Activated B cell treated with CpG ODN at 0.5 μM for 24 hours (primary cell): ENCODE data around the gene WNT7B. TPM values are rescaled to one million over a fixed set of nuclear protein-coding genes. Genes with fewer than 3 reads are reported as not detected.

Experiments used
- ATAC-seq: fragments of 200-7000 bp; cut with Tn5 transposase; one replicate; pipeline ENCODE4 v1.10.0; 2021; ENCODE audit warnings: low read depth, mild to moderate bottlenecking, moderate library complexity
- CTCF ChIA-PET: fragments of 350-600 bp; sonication (Branson Sonifier 250); formaldehyde crosslinking; loops from one replicate; lab custom pipeline; 2021; ENCODE audit warnings: antibody characterized with exemption; lab: Charles Lee
- POLR2A ChIA-PET: fragments of 350-600 bp; sonication (Branson Sonifier 250); formaldehyde crosslinking; loops from one replicate; lab custom pipeline; 2021; ENCODE audit warnings: antibody characterized with exemption; lab: Charles Lee
- DNase-seq: peaks from one replicate; pipeline ENCODE4 v3.0.0; 2022
- H3K27ac Mint-ChIP-seq: one replicate; pipeline ENCODE4 v1.8.0; 2020; ENCODE audit warnings: mixed read lengths
- H3K27me3 Mint-ChIP-seq: one replicate; pipeline ENCODE4 v1.8.0; 2021; ENCODE audit warnings: mixed read lengths
- H3K36me3 Mint-ChIP-seq: one replicate; pipeline ENCODE4 v1.8.0; 2021; ENCODE audit warnings: low read depth, mixed read lengths
- H3K4me1 Mint-ChIP-seq: one replicate; pipeline ENCODE4 v1.8.0; 2021; ENCODE audit warnings: mixed read lengths
- H3K4me3 Mint-ChIP-seq: one replicate; pipeline ENCODE4 v1.8.0; 2020; ENCODE audit warnings: mild to moderate bottlenecking, mixed read lengths
- H3K9me3 Mint-ChIP-seq: one replicate; pipeline ENCODE4 v1.8.0; 2020; ENCODE audit warnings: mixed read lengths
- intact Hi-C: fragments of 100-400 bp; cut with micrococcal nuclease; formaldehyde crosslinking; loops from one replicate; pipeline ENCODE4 v1.15.1; 2024
- total RNA-seq: library from RNA; stranded (reverse); gene quantifications from 2 replicates; pipeline ENCODE4 v1.2.3, GENCODE V29; 2022
- TF ChIP-seq, protein P1 (sequence below): fragments of 200-600 bp; IDR thresholded peaks from one replicate; pipeline ENCODE4 v1.8.0; 2022; ENCODE audit warnings: antibody characterized with exemption, mild to moderate bottlenecking

Gene WNT7B
- total RNA-seq, 1 donor from 2014 or later: not detected

DNA sequence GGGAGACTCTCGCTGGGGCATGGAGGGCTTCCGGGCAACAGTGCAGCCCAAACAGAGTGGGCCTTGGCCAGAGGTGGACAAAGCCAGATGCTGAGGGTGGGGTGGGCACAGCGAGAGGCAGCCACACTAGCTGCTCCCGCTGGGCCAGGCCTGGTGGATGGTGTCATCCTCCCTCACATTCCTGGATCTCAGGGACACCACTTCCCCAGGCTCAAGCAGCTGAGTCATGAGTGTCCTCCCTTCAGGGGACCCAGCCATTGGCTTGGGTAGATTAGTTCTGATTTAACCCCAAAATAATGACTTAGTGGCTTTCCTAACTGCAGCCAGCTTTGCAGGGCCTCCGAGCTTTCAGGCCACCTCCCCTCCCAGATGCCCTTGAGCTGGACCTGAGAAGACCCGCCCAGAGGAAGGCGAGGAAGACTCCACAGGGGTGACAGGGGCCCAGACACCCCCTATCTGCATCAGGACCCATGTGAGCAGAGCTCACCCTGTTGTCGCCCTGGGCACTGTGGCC is 25.9 kb upstream of the WNT7B start:
- H3K27ac Mint-ChIP-seq: no peak overlapping the region
- intact Hi-C loops: no loop called here
- H3K36me3 Mint-ChIP-seq: no peaks in the 10 kb centered on the region
- TF ChIP-seq, protein P1, sequence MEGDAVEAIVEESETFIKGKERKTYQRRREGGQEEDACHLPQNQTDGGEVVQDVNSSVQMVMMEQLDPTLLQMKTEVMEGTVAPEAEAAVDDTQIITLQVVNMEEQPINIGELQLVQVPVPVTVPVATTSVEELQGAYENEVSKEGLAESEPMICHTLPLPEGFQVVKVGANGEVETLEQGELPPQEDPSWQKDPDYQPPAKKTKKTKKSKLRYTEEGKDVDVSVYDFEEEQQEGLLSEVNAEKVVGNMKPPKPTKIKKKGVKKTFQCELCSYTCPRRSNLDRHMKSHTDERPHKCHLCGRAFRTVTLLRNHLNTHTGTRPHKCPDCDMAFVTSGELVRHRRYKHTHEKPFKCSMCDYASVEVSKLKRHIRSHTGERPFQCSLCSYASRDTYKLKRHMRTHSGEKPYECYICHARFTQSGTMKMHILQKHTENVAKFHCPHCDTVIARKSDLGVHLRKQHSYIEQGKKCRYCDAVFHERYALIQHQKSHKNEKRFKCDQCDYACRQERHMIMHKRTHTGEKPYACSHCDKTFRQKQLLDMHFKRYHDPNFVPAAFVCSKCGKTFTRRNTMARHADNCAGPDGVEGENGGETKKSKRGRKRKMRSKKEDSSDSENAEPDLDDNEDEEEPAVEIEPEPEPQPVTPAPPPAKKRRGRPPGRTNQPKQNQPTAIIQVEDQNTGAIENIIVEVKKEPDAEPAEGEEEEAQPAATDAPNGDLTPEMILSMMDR: no peak
- H3K4me3 Mint-ChIP-seq: no peak overlapping the region
- POLR2A ChIA-PET: interaction anchor here (1.8 kb wide), 1 partner anchor 11 kb away, joined by 5 read pairs; no protein-coding TSS in a partner anchor
- ATAC-seq (no peak), DNase-seq (no peak)
- H3K27me3 Mint-ChIP-seq: no peaks in the 10 kb centered on the region
- CTCF ChIA-PET: interaction anchor here (0.8 kb wide), 2 partner anchors 9 to 114 kb away, joined by 3 to 4 read pairs; no protein-coding TSS in a partner anchor
- H3K9me3 Mint-ChIP-seq: no peaks in the 10 kb centered on the region
- peaks cover 13% of the 10 kb centered on the region for H3K4me1 Mint-ChIP-seq

DNA sequence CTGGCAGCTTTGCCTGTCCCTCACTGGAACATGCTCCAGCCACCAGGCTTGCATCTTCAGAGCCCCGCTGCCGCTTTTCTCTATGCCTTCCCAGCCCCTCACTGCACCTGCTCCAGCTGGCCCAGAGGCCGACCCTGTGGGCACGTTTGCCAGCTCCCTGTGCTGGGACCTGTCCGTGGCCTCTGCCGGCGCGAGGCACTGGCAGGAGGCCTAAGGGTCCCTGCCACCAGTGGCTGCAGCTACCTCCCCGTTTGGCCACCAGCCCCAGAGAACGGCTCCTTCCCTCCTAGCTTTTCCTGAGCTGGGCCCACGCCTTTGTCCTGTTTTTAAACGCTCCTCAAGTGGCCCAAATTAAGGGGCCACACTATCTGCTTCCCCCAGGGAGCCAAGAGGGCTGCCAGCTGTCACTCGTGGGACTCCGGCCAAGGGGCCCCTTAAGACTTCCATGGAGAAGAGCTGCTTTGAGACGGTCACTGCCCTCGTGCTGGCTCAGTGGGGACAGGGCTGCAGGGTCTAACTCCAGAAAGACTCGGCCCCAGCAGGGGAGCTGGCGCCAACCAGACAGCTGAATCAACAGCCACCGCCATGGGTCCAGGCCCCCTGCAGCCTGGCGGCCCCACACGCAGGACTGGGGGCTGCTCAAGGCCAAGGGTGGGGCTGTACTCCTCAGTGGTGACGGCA is 24.6 kb upstream of the WNT7B start:
- H3K27ac Mint-ChIP-seq: no peak overlapping the region
- intact Hi-C loops: no loop called here
- peaks cover 23% of the 10 kb centered on the region for H3K4me1 Mint-ChIP-seq
- no peak overlapping the region for H3K4me3 Mint-ChIP-seq
- TF ChIP-seq, protein P1: no peak
- no peak for DNase-seq
- no peaks in the 10 kb centered on the region for H3K27me3 Mint-ChIP-seq
- ChIA-PET POLR2A (no interaction called here), CTCF (interaction anchor here (1.2 to 2.0 kb wide), 2 partner anchors 113 to 115 kb away, joined by 5 to 7 read pairs; no protein-coding TSS in a partner anchor)
- H3K36me3 Mint-ChIP-seq: no peaks in the 10 kb centered on the region
- no peaks in the 10 kb centered on the region for H3K9me3 Mint-ChIP-seq
- ATAC-seq: no peak

DNA sequence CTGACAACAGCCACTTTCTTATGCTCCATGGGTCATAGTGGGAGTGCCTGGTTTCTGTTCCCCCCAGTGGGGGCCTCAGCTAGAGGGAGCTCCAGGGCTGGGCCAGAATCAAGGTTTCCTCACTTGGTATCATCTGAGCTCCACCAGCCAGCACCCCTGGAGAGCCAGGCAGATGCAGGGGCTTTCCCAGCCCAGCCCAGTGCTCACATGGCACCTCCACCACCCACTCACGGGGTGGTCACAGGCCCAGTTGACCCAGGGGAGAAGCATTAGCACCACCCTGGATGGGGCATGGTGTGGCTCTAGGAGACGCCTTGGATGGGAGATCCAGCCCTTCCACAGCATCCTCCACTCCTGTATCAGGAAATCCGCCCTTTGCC is 24.1 kb upstream of the WNT7B start:
- POLR2A ChIA-PET: interaction anchor here (0.6 kb wide), 1 partner anchor 712 kb away, joined by 8 read pairs; no protein-coding TSS in a partner anchor
- ATAC-seq: no peak
- H3K9me3 Mint-ChIP-seq: no peaks in the 10 kb centered on the region
- no peaks in the 10 kb centered on the region for H3K36me3 Mint-ChIP-seq
- peaks cover 22% of the 10 kb centered on the region for H3K4me1 Mint-ChIP-seq
- no peak for DNase-seq
- no peak overlapping the region for H3K27ac Mint-ChIP-seq
- TF ChIP-seq, protein P1: no peak
- no peak overlapping the region for H3K4me3 Mint-ChIP-seq
- intact Hi-C loops: no loop called here
- CTCF ChIA-PET: interaction anchor here (1.2 to 2.0 kb wide), 2 partner anchors 114 to 116 kb away, joined by 5 to 7 read pairs; no protein-coding TSS in a partner anchor
- H3K27me3 Mint-ChIP-seq: no peaks in the 10 kb centered on the region

DNA sequence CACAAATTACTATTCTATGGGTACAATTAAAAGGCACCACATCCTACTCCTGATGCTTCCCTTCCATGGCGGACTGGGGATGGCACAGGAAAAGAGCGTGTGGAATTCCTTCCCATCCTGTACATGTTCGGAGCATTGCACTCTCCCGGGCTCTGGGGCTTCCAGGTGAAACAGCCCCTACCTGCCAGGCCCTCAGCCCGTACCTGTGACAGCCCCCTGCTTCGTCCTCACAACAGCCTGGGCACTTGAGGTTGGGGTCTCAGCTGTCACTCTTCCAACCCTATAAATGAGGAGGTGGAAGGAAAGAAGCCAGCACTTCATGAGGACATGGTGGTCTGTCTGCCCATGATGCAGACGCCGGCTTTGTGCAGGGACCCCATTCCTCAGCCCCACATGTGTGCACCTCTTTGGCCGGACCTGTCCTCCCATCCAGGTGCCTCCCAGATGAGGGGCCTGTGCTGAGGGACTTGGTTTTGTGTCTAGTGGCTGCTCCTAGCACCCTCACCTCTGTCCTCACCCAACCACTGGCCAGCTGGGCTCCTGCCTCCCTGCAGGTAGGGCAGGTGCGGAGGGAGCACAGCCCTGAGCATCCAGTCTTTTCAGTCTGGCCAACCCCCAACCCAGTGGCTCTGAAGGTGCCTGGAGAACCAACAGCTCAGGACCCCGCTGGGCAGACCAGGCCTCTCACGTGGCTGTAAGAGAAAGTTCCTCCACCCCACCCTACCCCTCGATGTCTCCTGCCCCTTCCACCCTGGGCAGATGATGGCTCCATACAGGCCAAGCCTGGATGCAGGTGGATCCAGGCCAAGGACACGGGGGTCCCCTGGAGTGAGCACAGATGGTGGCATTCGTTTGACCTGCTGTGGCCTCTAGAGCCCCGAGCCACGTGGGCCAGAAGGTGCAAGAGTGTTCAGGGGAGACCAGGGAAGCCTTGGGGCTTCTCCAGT is 23.4 kb upstream of the WNT7B start:
- Mint-ChIP-seq H3K27me3 (no peaks in the 10 kb centered on the region), H3K9me3 (no peaks in the 10 kb centered on the region), H3K36me3 (no peaks in the 10 kb centered on the region), H3K4me1 (peaks cover 24% of the 10 kb centered on the region), H3K4me3 (no peak overlapping the region), H3K27ac (no peak overlapping the region)
- DNase-seq (no peak), ATAC-seq (no peak)
- intact Hi-C loops: no loop called here
- TF ChIP-seq, protein P1: no peak
- POLR2A ChIA-PET: interaction anchor here (0.6 kb wide), 1 partner anchor 711 kb away, joined by 8 read pairs; no protein-coding TSS in a partner anchor
- CTCF ChIA-PET: interaction anchor here (2.0 kb wide), 1 partner anchor 114 kb away, joined by 7 read pairs; no protein-coding TSS in a partner anchor
